SK-N-SH (cell line): ENCODE results near the gene JMJD7. TPM values are rescaled to one million over a fixed set of nuclear protein-coding genes. Genes with fewer than 3 reads are reported as not detected.

Experiments used
- CTCF ChIA-PET: fragments of 300-600, 350-600 bp; formaldehyde crosslinking; extraction: SDS; loops from one replicate; lab custom pipeline; 2021; lab: Yijun Ruan, JAX
- POLR2A ChIA-PET: fragments of 350-600 bp; sonication (Branson Sonifier 250); formaldehyde crosslinking; extraction: SDS; loops from one replicate; lab custom pipeline; 2020; ENCODE audit warnings: antibody characterized with exemption, inconsistent platforms; lab: Yijun Ruan, JAX
- DNase-seq: peaks from one replicate; pipeline ENCODE4 v3.0.0; 2012
- H2AFZ ChIP-seq: fragments of 200-600 bp; sonication (generic); 2 replicates; pipeline ENCODE4 v1.8.1; 2016; ENCODE audit warnings: antibody characterized with exemption, mild to moderate bottlenecking, low read depth
- H3F3A ChIP-seq: fragments of 200-600 bp; sonication (generic); replicated peaks from 2 replicates; pipeline ENCODE3; 2016; ENCODE audit warnings: antibody characterized with exemption, mild to moderate bottlenecking; ENCODE audit not compliant: insufficient read depth
- H3K27ac ChIP-seq, 2 experiments: fragments of 200-500 bp in 1 of 2; fragments of 200-600 bp in 1 of 2; sonication (Bioruptor generic) in 1 of 2; sonication (generic), shearing (Covaris generic) in 1 of 2; 2 replicates each; pipeline versions ENCODE4 v1.5.1 to v1.6.1; 2014 to 2016; ENCODE audit warnings: low read depth in 2 of 2, inconsistent platforms in 1 of 2, low read length in 1 of 2, mild to moderate bottlenecking in 1 of 2, mixed read lengths in 1 of 2
- H3K27me3 ChIP-seq: fragments of 200-600 bp; sonication (generic), shearing (Covaris generic); 2 replicates; pipeline ENCODE4 v1.6.1; 2016; ENCODE audit warnings: mixed run types; ENCODE audit not compliant: insufficient read depth
- H3K36me3 ChIP-seq, 2 experiments: fragments of 200-500 bp in 1 of 2; fragments of 200-600 bp in 1 of 2; sonication (Bioruptor generic) in 1 of 2; sonication (generic) in 1 of 2; replicated peaks in 1 of 2; 2 replicates each; pipeline versions ENCODE3 to v1.5.1; 2014 to 2016; ENCODE audit warnings: low read length in 1 of 2, mild to moderate bottlenecking in 1 of 2; ENCODE audit not compliant: insufficient read depth in 2 of 2, control insufficient read depth in 1 of 2
- H3K4me1 ChIP-seq, 2 experiments: fragments of 200-500 bp in 1 of 2; fragments of 200-600 bp in 1 of 2; sonication (Bioruptor generic) in 1 of 2; sonication (generic), shearing (Covaris generic) in 1 of 2; 2 replicates each; pipeline versions ENCODE4 v1.5.1 to v1.6.1; 2014 to 2016; ENCODE audit warnings: low read depth in 1 of 2, low read length in 1 of 2, mixed run types in 1 of 2; ENCODE audit not compliant: insufficient read depth in 2 of 2, control insufficient read depth in 1 of 2
- H3K4me2 ChIP-seq: fragments of 200-600 bp; sonication (generic), shearing (Covaris generic); 2 replicates; pipeline ENCODE4 v1.6.1; 2017; ENCODE audit warnings: mixed run types
- H3K4me3 ChIP-seq, 2 experiments: fragments of 200-500 bp in 1 of 2; fragments of 200-600 bp in 1 of 2; sonication (Bioruptor generic) in 1 of 2; sonication (generic), shearing (Covaris generic) in 1 of 2; 2 replicates each; pipeline versions ENCODE4 v1.5.1 to v1.8.1; 2014 to 2016; ENCODE audit warnings: low read depth in 2 of 2, inconsistent platforms in 1 of 2, low read length in 1 of 2, mild to moderate bottlenecking in 1 of 2, mixed read lengths in 1 of 2, moderate library complexity in 1 of 2
- H3K79me2 ChIP-seq: fragments of 200-600 bp; sonication (generic); 2 replicates; pipeline ENCODE4 v1.8.1; 2017; ENCODE audit warnings: mild to moderate bottlenecking; ENCODE audit not compliant: insufficient read depth
- H3K9ac ChIP-seq: fragments of 200-600 bp; sonication (generic); 2 replicates; pipeline ENCODE4 v1.6.1; 2017; ENCODE audit warnings: mixed run types
- H3K9me2 ChIP-seq: fragments of 200-600 bp; sonication (generic); 2 replicates; pipeline ENCODE4 v1.6.1; 2017; ENCODE audit warnings: mixed run types
- H3K9me3 ChIP-seq: fragments of 200-600 bp; sonication (generic); 2 replicates; pipeline ENCODE4 v1.6.1; 2017; ENCODE audit warnings: mixed run types, mild to moderate bottlenecking, moderate library complexity
- H4K20me1 ChIP-seq: fragments of 200-600 bp; sonication (generic); 2 replicates; pipeline ENCODE4 v1.6.1; 2017; ENCODE audit warnings: mild to moderate bottlenecking, mixed run types; ENCODE audit not compliant: insufficient read depth
- ELF1 ChIP-seq: IDR thresholded peaks from 2 replicates; pipeline ENCODE4 v1.4.0; 2012
- FOXJ3 ChIP-seq: sonication (generic); formaldehyde crosslinking; IDR thresholded peaks from 2 replicates; pipeline ENCODE4 v1.5.1; 2020; ENCODE audit warnings: mild to moderate bottlenecking, missing genetic modification reagents
- FOXM1 ChIP-seq: IDR thresholded peaks from 2 replicates; pipeline ENCODE4 v1.4.0; 2012; ENCODE audit warnings: low read depth, mild to moderate bottlenecking
- IRF3 ChIP-seq: fragments of 150-350 bp; IDR thresholded peaks from 2 replicates; pipeline ENCODE4 v1.6.1; 2016; ENCODE audit warnings: mild to moderate bottlenecking, low read depth, low read length
- MAX ChIP-seq: IDR thresholded peaks from 2 replicates; pipeline ENCODE4 v1.4.0; 2012; ENCODE audit warnings: low read depth
- NFIC ChIP-seq: IDR thresholded peaks from 2 replicates; pipeline ENCODE4 v1.4.0; 2012; ENCODE audit warnings: borderline replicate concordance
- NRF1 ChIP-seq: IDR thresholded peaks from 2 replicates; pipeline ENCODE4 v1.6.1; 2012; ENCODE audit warnings: low read depth, mild to moderate bottlenecking, low read length
- POLR2AphosphoS5 ChIP-seq: IDR thresholded peaks from 2 replicates; pipeline ENCODE4 v1.6.1; 2012; ENCODE audit warnings: low read depth, low read length
- RAD21 ChIP-seq: IDR thresholded peaks from 2 replicates; pipeline ENCODE4 v1.6.1; 2012; ENCODE audit warnings: mild to moderate bottlenecking, low read length
- RCOR1 ChIP-seq: fragments of 150-350 bp; IDR thresholded peaks from 2 replicates; pipeline ENCODE4 v1.6.1; 2017; ENCODE audit warnings: antibody characterized with exemption, low read length
- REST ChIP-seq: IDR thresholded peaks from 2 replicates; pipeline ENCODE4 v1.6.1; 2012; ENCODE audit warnings: mild to moderate bottlenecking, low read depth, low read length, moderate library complexity
- RXRA ChIP-seq: IDR thresholded peaks from 2 replicates; pipeline ENCODE4 v1.4.0; 2012; ENCODE audit warnings: low read depth, mild to moderate bottlenecking, borderline replicate concordance
- SIN3A ChIP-seq: IDR thresholded peaks from 2 replicates; pipeline ENCODE4 v1.6.1; 2012; ENCODE audit warnings: low read depth, mild to moderate bottlenecking, low read length, moderate library complexity, borderline replicate concordance
- SMC3 ChIP-seq: IDR thresholded peaks from 2 replicates; pipeline ENCODE4 v1.6.1; 2012; ENCODE audit warnings: low read depth, low read length, improper control_type of control experiment
- TCF12 ChIP-seq: IDR thresholded peaks from 2 replicates; pipeline ENCODE4 v1.4.0; 2012
- TEAD4 ChIP-seq: IDR thresholded peaks from 2 replicates; pipeline ENCODE4 v1.4.0; 2012; ENCODE audit warnings: mild to moderate bottlenecking, borderline replicate concordance; ENCODE audit not compliant: insufficient read depth
- USF1 ChIP-seq: IDR thresholded peaks from 2 replicates; pipeline ENCODE4 v1.4.0; 2012; ENCODE audit warnings: low read depth, borderline replicate concordance
- YY1 ChIP-seq: IDR thresholded peaks from 2 replicates; pipeline ENCODE4 v1.4.0; 2012; ENCODE audit warnings: low read depth, mild to moderate bottlenecking
- ZBTB33 ChIP-seq: IDR thresholded peaks from 2 replicates; pipeline ENCODE4 v1.4.0; 2012; ENCODE audit warnings: low read depth, borderline replicate concordance
- WGBS: methylation state at CpG from one replicate; pipeline ENCODE4 v1.1.6; 2017; ENCODE audit warnings: low lambda C conversion rate; 5-methylcytosine and 5-hydroxymethylcytosine counted together
- polyA plus RNA-seq, 3 experiments: library from polyadenylated mRNA; depleted of rRNA; stranded (reverse); fragments of >200 nt; gene quantifications; 2 replicates each; pipeline ENCODE4 v1.2.3, GENCODE V29; 2012

The JMJD7 gene
- polyA plus RNA-seq, 1 of the 3 experiments (the other 2 are of a cell fraction) = 6.5 TPM

- no peaks in the 10 kb centered on the region for H4K20me1 ChIP-seq
- H3K27ac ChIP-seq = no peak overlapping the region
- no peaks in the 10 kb centered on the region for H3K79me2 ChIP-seq
- no peak for TF ChIP-seq REST
- no peak for TF ChIP-seq ELF1
- no peak for TF ChIP-seq NFIC
- TF ChIP-seq ZBTB33 = no peak
- no peak for TF ChIP-seq USF1
- TF ChIP-seq TEAD4 = no peak
- no peak for TF ChIP-seq RCOR1
- no peak for TF ChIP-seq MAX
- TF ChIP-seq SMC3 = no peak
- TF ChIP-seq TCF12 = no peak
- TF ChIP-seq NRF1 = no peak
- no peak for TF ChIP-seq POLR2AphosphoS5
- no peak for TF ChIP-seq IRF3
- TF ChIP-seq SIN3A = no peak
- TF ChIP-seq YY1 = no peak
- no peak for TF ChIP-seq RXRA
- no peak for TF ChIP-seq RAD21
- TF ChIP-seq FOXM1 = no peak
- TF ChIP-seq FOXJ3 = no peak
- H3K4me3 ChIP-seq = no peak overlapping the region
- H3K9me3 ChIP-seq = no peaks in the 10 kb centered on the region
- H3K4me2 ChIP-seq = no peak overlapping the region
- H3F3A ChIP-seq = no peaks in the 10 kb centered on the region
- 84% methylated on average over 13 of the region's 16 CpGs for WGBS
- CTCF ChIA-PET = interaction anchor here (1.4 to 2.3 kb wide), 4 partner anchors 13 to 385 kb away, joined by 3 to 12 read pairs (median 4); partner anchors contain the start of gene MAPKBP1
- no peak overlapping the region for H2AFZ ChIP-seq
- POLR2A ChIA-PET = interaction anchor here (0.7 kb wide), 1 partner anchor 12 kb away, joined by 3 read pairs; no protein-coding TSS in a partner anchor
- no peaks in the 10 kb centered on the region for H3K27me3 ChIP-seq
- H3K36me3 ChIP-seq = peaks cover 0 to 12% of the 10 kb centered on the region in 2 experiments
- no peak for DNase-seq
- peaks cover 0 to 19% of the 10 kb centered on the region in 2 experiments; a peak in 1 of 4 replicates for H3K4me1 ChIP-seq
- no peaks in the 10 kb centered on the region for H3K9me2 ChIP-seq
- H3K9ac ChIP-seq = no peak overlapping the region
Observed at GRCh38 chr15:41850482-41851166, 22.7 kb downstream of the JMJD7 start.
